GM06990 (cell line): ENCODE results near the gene THEMIS.
"Not testable (repeated sequence)": the region's sequence is repeated elsewhere in the genome, so short reads cannot be mapped to it uniquely, and the experiment has no call there.

Experiments used
- DNase-seq: peaks from one replicate; pipeline ENCODE4 v3.0.0-alpha.2; 2011; ENCODE audit not compliant: insufficient read length; ENCODE audit errors: extremely low read depth
- H3K27me3 ChIP-seq: replicated peaks from 2 replicates; pipeline ENCODE4 v1.6.0; 2011; ENCODE audit warnings: low read length; ENCODE audit not compliant: control insufficient read depth, insufficient read depth
- H3K36me3 ChIP-seq: 2 replicates; pipeline ENCODE4 v1.5.1; 2011; ENCODE audit warnings: low read length; ENCODE audit not compliant: control insufficient read depth, insufficient read depth
- H3K4me3 ChIP-seq: replicated peaks from 2 replicates; pipeline ENCODE4 v1.5.1; 2011; ENCODE audit warnings: low read depth, mild to moderate bottlenecking, control low read depth, low read length
- CTCF ChIP-seq: IDR thresholded peaks from 2 replicates; pipeline ENCODE4 v1.5.1; 2011; ENCODE audit warnings: low read length, control low read depth, mild to moderate bottlenecking, inconsistent platforms; ENCODE audit not compliant: insufficient read depth, poor library complexity, severe bottlenecking

Gene THEMIS

GRCh38 chr6:127784468-127784867, 116.4 kb downstream of the THEMIS start:
- DNase-seq: no peak

DNA sequence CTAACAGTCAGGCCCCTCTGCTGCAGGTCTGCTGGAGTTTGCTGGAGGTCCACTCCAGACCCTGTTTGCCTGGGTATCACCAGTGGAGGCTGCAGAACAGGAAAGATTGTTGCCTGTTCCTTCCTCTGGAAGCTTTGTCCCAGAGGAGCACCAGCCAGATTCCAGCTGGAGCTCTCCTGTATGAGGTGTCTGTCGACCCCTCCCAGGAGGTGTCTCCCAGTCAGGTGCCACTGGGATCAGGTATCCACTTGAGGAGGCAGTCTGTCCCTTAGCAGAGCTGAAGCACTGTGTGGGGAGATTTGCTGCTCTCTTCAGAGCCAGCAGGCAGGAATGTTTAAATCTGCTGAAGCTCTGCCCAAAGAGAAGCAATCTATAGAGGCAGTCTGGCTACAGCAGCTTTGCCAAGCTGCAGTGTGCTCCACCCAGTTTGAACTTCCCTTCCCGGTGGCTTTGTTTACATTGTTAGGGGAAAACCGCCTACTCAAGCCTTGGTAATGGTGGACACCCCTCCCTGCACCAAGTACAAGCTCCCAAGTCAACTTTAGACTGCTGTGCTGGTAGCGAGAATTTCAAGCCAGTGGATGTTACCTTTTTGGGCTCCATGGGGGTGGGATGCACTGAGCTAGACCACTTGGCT, 119.1 kb downstream of the THEMIS start:
- DNase-seq, H3K36me3 ChIP-seq, H3K27me3 ChIP-seq, H3K4me3 ChIP-seq: not testable (repeated sequence)

More at GRCh38 chr6:127784468-127784867, 116.4 kb downstream of the THEMIS start:
- no peaks in the 10 kb centered on the region for H3K36me3 ChIP-seq
- TF ChIP-seq CTCF: no peak
- H3K4me3 ChIP-seq: no peak overlapping the region
- H3K27me3 ChIP-seq: no peaks in the 10 kb centered on the region

DNA sequence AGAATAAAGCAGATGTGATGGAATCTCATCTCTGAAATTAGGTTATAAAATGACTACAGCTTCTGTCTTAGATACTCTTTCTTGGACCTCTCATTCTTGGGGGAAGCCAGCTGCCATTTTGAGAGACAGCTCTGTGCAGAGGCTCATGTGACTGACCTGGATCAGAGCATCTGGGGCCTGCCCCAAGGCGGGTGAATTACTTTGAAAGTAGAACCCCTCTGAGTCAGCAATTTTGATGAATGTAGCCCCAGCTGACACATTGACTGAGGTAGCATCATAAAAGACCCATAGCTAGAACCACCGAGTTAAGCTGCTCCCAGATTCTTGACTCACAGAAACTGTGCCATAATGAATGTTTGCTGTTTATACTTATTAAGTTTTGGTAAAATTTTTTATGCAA, 124.5 kb downstream of the THEMIS start:
- Histone ChIP-seq H3K36me3 (no peaks in the 10 kb centered on the region), H3K4me3 (no peak overlapping the region), H3K27me3 (no peaks in the 10 kb centered on the region)
- DNase-seq: no peak
- no peak for TF ChIP-seq CTCF

- DNase-seq: no peak
- Histone ChIP-seq H3K4me3 (no peak overlapping the region), H3K27me3 (no peaks in the 10 kb centered on the region), H3K36me3 (no peaks in the 10 kb centered on the region)
- no peak for TF ChIP-seq CTCF
Observed at GRCh38 chr6:127775371-127775770, 125.5 kb downstream of the THEMIS start.

- TF ChIP-seq CTCF: no peak
- Histone ChIP-seq H3K27me3 (no peaks in the 10 kb centered on the region), H3K36me3 (no peaks in the 10 kb centered on the region), H3K4me3 (no peak overlapping the region)
- DNase-seq: no peak
Observed at GRCh38 chr6:127768745-127769144, 132.1 kb downstream of the THEMIS start.

DNA sequence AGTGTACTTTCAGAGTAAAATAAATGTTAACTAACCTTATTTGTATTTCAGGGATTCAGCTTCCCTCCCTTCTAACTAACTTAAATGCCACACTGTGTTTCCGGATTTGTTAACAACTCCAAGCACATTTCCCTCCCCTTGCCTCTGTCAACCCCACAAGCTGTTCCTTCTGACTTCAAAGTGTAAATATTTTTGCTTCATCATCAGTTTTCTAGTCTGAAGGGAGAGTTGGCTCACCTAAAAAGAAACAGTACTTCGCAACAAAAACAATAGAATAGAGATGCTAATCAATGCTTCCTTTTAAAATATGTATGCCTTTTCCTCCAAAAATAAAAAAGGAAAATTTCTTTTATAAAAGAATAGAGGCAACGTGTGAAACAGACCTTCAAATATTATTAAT, 132.6 kb downstream of the THEMIS start:
- no peaks in the 10 kb centered on the region for H3K27me3 ChIP-seq
- DNase-seq: no peak
- H3K36me3 ChIP-seq: no peaks in the 10 kb centered on the region
- TF ChIP-seq CTCF: no peak
- H3K4me3 ChIP-seq: no peak overlapping the region
